ENCODE data around the gene ZNF530. TPM values are rescaled to one million over a fixed set of nuclear protein-coding genes. Genes with fewer than 3 reads are reported as not detected.

ZNF530 gene
- total RNA-seq, 2 donors from 2014 or later = 1.2 to 4.1 TPM

DNA sequence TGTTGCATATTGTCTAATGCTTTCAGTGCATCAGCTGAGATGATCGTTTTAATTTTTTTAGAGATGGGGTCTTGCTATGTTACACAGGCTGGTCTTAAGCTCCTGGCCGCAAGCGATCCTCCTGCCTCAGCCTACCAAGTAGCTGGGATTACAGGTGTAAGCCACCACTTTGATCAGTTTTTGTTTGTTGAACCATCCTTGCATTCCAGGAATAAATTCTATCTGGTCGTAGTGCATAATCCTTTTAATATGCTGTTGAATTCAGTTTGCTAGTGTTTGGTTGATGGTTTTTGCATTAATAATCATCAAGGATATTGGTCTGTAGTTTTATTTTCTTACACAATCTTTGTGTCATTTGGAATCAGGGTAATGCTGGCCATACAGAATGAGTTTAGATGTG lies 37.7 kb downstream of the ZNF530 start:
- H3K27me3 ChIP-seq = no peaks in the 10 kb centered on the region
- DNase-seq = no peak
- TF ChIP-seq, protein P1, sequence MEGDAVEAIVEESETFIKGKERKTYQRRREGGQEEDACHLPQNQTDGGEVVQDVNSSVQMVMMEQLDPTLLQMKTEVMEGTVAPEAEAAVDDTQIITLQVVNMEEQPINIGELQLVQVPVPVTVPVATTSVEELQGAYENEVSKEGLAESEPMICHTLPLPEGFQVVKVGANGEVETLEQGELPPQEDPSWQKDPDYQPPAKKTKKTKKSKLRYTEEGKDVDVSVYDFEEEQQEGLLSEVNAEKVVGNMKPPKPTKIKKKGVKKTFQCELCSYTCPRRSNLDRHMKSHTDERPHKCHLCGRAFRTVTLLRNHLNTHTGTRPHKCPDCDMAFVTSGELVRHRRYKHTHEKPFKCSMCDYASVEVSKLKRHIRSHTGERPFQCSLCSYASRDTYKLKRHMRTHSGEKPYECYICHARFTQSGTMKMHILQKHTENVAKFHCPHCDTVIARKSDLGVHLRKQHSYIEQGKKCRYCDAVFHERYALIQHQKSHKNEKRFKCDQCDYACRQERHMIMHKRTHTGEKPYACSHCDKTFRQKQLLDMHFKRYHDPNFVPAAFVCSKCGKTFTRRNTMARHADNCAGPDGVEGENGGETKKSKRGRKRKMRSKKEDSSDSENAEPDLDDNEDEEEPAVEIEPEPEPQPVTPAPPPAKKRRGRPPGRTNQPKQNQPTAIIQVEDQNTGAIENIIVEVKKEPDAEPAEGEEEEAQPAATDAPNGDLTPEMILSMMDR (IDR thresholded peaks at IDR 0.05) = no peak
- H3K9ac ChIP-seq (ENCODE audit: low read depth in 2 of 2, low read length in 2 of 2) = no peak overlapping the region
- H3K27ac ChIP-seq = no peak overlapping the region
- intact Hi-C loops (cut with DNase I) = no loop called here
- H3K36me3 ChIP-seq = peaks cover 29% of the 10 kb centered on the region
- H3K4me1 ChIP-seq = no peaks in the 10 kb centered on the region
- H3K4me3 ChIP-seq = no peak overlapping the region
- no peaks in the 10 kb centered on the region for H3K9me3 ChIP-seq

DNA sequence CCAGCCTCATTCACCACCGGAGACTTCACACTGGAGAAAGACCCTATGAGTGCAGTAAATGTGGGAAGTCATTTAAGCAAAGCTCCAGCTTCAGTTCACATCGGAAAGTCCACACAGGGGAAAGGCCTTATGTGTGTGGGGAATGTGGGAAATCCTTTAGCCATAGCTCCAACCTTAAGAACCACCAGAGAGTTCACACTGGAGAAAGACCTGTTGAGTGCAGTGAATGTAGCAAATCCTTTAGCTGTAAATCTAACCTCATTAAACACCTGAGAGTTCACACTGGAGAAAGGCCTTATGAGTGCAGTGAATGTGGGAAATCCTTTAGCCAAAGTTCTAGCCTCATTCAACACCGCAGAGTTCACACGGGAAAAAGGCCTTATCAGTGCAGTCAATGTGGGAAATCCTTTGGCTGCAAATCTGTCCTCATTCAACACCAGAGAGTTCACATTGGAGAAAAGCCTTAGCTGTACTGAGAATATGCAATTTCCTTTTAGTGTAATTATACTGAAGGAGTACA lies 42.1 kb downstream of the ZNF530 start:
- TF ChIP-seq, protein P1 (IDR thresholded peaks at IDR 0.05) = no peak
- DNase-seq = no peak
- Histone ChIP-seq H3K4me3 (no peak overlapping the region), H3K27me3 (no peaks in the 10 kb centered on the region), H3K9me3 (no peaks in the 10 kb centered on the region), H3K9ac (ENCODE audit: low read depth in 2 of 2, low read length in 2 of 2) (no peak overlapping the region), H3K36me3 (peaks cover 26% of the 10 kb centered on the region), H3K4me1 (no peaks in the 10 kb centered on the region), H3K27ac (no peak overlapping the region)
- intact Hi-C loops (cut with DNase I) = no loop called here

DNA sequence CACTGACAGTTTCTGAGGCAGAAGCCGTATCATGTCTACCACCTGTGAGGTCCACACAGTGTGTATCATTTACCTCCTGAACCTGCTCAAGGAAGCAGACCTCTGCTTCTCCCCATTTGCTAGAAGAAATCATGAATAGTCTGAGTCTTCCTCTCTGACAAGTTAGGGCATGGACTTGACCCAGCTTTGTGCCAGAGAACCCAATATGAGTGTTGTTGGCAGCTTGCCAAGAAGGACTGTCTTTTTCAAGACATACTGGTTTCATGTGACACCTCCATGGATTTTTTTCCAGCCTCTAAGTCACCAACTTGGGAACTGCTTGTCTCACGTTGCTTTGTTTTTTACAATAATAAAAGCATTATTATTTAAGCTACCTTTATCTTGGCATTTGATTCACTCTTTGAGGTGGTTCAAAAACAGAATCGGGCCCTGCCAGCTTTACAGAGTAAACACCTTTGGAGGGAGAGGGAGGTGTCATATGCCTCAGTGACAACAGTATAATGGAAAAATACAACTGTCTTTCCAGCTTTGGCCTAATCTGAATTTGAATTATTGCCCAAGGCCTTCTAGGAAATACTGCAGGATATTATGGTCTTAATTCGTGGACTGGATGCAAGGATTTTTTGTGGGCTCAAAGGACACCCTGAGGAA lies 42.8 kb downstream of the ZNF530 start:
- DNase-seq = no peak
- intact Hi-C loops (cut with DNase I) = no loop called here
- Histone ChIP-seq H3K9ac (ENCODE audit: low read depth in 2 of 2, low read length in 2 of 2) (no peak overlapping the region), H3K36me3 (peaks cover 26% of the 10 kb centered on the region), H3K4me3 (no peak overlapping the region), H3K4me1 (no peaks in the 10 kb centered on the region), H3K27me3 (no peaks in the 10 kb centered on the region), H3K9me3 (no peaks in the 10 kb centered on the region), H3K27ac (no peak overlapping the region)
- TF ChIP-seq, protein P1 (IDR thresholded peaks at IDR 0.05) = no peak

DNA sequence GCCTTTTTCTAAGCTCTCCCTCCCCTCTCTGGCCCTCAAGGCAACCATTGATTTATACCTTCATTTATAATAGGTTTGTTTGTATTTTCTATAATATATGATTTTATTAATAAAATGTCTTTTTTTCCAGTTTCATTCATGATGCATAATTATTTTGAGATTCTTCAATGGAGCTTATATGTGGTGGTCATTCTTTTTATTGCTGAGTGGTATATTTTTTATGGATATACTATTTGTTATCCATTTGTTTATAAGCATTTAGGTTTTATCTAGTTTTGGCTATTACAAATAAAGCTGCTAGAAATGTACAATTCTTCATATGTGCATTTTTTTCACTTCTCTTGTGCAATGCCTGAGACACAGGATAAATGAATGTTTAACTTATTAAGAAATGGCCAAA lies 44.0 kb downstream of the ZNF530 start:
- Histone ChIP-seq H3K9ac (ENCODE audit: low read depth in 2 of 2, low read length in 2 of 2) (no peak overlapping the region), H3K4me1 (no peaks in the 10 kb centered on the region), H3K9me3 (no peaks in the 10 kb centered on the region), H3K36me3 (peaks cover 26% of the 10 kb centered on the region), H3K4me3 (no peak overlapping the region), H3K27ac (no peak overlapping the region), H3K27me3 (no peaks in the 10 kb centered on the region)
- DNase-seq = no peak
- TF ChIP-seq, protein P1 (IDR thresholded peaks at IDR 0.05) = no peak
- intact Hi-C loops (cut with DNase I) = no loop called here

DNA sequence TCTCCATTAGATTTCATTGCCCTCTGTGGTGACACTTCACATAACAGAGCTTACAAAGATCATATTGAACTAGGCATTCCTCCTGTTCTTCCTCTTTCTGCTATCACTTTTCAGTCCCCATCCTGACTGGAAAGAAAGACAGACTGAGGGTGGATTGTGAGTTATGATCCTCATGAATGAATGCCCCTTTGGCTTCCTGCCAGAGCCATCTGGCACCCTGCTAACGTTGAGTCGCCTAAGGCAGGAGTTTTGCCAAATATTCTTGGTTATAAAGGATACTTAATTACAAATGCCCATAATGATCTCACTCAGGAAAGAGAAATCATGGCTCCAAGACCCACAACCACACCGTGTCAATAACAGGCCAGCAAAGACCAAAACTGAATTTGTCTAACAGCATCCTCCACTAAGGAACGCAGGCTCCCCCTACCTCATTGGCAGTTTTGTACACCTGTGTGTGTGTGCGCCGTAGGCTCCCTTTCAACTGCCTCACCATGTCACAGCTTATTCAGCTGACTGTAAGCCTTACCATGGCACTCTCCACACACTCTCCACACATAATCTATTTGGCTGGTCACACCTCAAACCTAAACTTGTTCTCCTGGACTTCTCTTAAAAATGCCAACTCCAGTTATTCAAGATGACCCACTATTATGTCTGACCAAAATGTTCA lies 48.8 kb downstream of the ZNF530 start:
- Histone ChIP-seq H3K9ac (ENCODE audit: low read depth in 2 of 2, low read length in 2 of 2) (no peak overlapping the region), H3K4me1 (no peaks in the 10 kb centered on the region), H3K36me3 (no peaks in the 10 kb centered on the region), H3K27me3 (no peaks in the 10 kb centered on the region), H3K27ac (no peak overlapping the region), H3K9me3 (no peaks in the 10 kb centered on the region), H3K4me3 (no peak overlapping the region)
- intact Hi-C loops (cut with DNase I) = no loop called here
- TF ChIP-seq, protein P1 (IDR thresholded peaks at IDR 0.05) = no peak
- DNase-seq = no peak
